ENCODE measurements around the gene DNASE2B. TPM values are rescaled to one million over a fixed set of nuclear protein-coding genes. Genes with fewer than 3 reads are reported as not detected.

The DNASE2B gene
- total RNA-seq, 1 experiment from 2014 or later, result not detected

- H3K4me3 Mint-ChIP-seq, result no peak overlapping the region
- H3K27ac Mint-ChIP-seq, result no peak overlapping the region
- DNase-seq, result no peak
- Histone ChIP-seq H3K9ac (ENCODE audit: extremely low read depth, insufficient read length, low read length) (no peak overlapping the region), H3K79me1 (ENCODE audit: insufficient read depth, low read depth, low read length, poor library complexity, severe bottlenecking) (no peaks in the 10 kb centered on the region), H2BK5ac (ENCODE audit: insufficient read length, low read length) (no peak overlapping the region), H3K79me2 (ENCODE audit: insufficient read depth, low read length) (no peaks in the 10 kb centered on the region), H4K20me1 (ENCODE audit: control insufficient read depth, insufficient read depth, insufficient read length) (no peaks in the 10 kb centered on the region), H3K14ac (ENCODE audit: insufficient read depth, low read length) (no peak overlapping the region), H4K8ac (replicated peaks; ENCODE audit: insufficient read length, low read depth, low read length) (no peak overlapping the region), H3K23me2 (ENCODE audit: insufficient read length, low read depth, low read length, poor library complexity, severe bottlenecking) (no peaks in the 10 kb centered on the region), H2BK20ac (ENCODE audit: low read depth, low read length, poor library complexity, severe bottlenecking) (no peak overlapping the region), H3K23ac (ENCODE audit: insufficient read length, low read depth, low read length) (no peak overlapping the region), H3K56ac (ENCODE audit: insufficient read length, low read depth, low read length) (no peak overlapping the region), H3K27ac (ENCODE audit: insufficient read length, low read depth, low read length) (no peak overlapping the region), H3T11ph (ENCODE audit: low read length) (no peak overlapping the region), H4K91ac (ENCODE audit: insufficient read length, low read depth, low read length) (no peak overlapping the region), H3K4ac (ENCODE audit: low read depth, low read length) (no peak overlapping the region), H2BK12ac (ENCODE audit: insufficient read length, low read depth, low read length) (no peak overlapping the region), H3K4me2 (ENCODE audit: insufficient read depth, insufficient read length, low read length) (no peak overlapping the region), H4K5ac (ENCODE audit: insufficient read length, low read depth, low read length) (no peak overlapping the region), H2AK5ac (ENCODE audit: insufficient read length, low read length) (no peak overlapping the region), H3K18ac (ENCODE audit: insufficient read length, low read depth, low read length) (no peak overlapping the region), H3K4me1 (ENCODE audit: insufficient read depth, low read length) (no peaks in the 10 kb centered on the region), H2BK120ac (ENCODE audit: low read depth, low read length, poor library complexity, severe bottlenecking) (no peak overlapping the region), H2AFZ (ENCODE audit: low read length) (no peak overlapping the region), H3K27me3 (ENCODE audit: insufficient read depth, low read length) (no peaks in the 10 kb centered on the region), H2BK15ac (ENCODE audit: low read depth, low read length) (no peak overlapping the region), H3K9me3 (ENCODE audit: control insufficient read depth, low read depth, low read length) (no peaks in the 10 kb centered on the region)
- no peaks in the 10 kb centered on the region; the same call in 1 of the 2 replicates for H3K27me3 Mint-ChIP-seq (ENCODE audit: low read depth)
- no peaks in the 10 kb centered on the region; a peak in 1 of 7 replicates for H3K36me3 Mint-ChIP-seq (ENCODE audit: insufficient read depth in 1 of 3, low read depth in 3 of 3)
- no CpG with 5 or more reads among the region's 5 CpGs for WGBS (ENCODE audit: extremely low coverage, insufficient read length, low lambda C conversion rate)
- H3K9me3 Mint-ChIP-seq, result no peaks in the 10 kb centered on the region
- no peaks in the 10 kb centered on the region for H3K4me1 Mint-ChIP-seq
- no peak for TF ChIP-seq CTCF (conservative IDR thresholded peaks at IDR 0.05)
These were observed 35.3 kb upstream of the DNASE2B start for GRCh38 chr1:84363019-84363418.

All from H9 (cell line).